Gastroesophageal sphincter (tissue), 3 donors: Measurements from ENCODE around the gene DBR1.

Experiments used
- CTCF ChIP-seq, 4 experiments: fragments of 200-600 bp in 2 of 4; fragments of 450-650 bp in 2 of 4; sonication (generic) in 1 of 4; IDR thresholded peaks; one replicate each; pipeline ENCODE4 v1.5.1; 2017 to 2019; ENCODE audit warnings: antibody characterized with exemption in 4 of 4, mild to moderate bottlenecking in 2 of 4, moderate library complexity in 2 of 4
- POLR2A ChIP-seq, 2 donors: fragments of 450-650 bp; IDR thresholded peaks; one replicate each; pipeline ENCODE4 v1.6.1; 2017; ENCODE audit warnings: antibody characterized with exemption in 2 of 2, mild to moderate bottlenecking in 2 of 2, moderate library complexity in 1 of 2

- TF ChIP-seq CTCF (IDR thresholded peaks at IDR 0.05) (no peak), POLR2A (IDR thresholded peaks at IDR 0.05) (no peak)
Observed at GRCh38 chr3:138139691-138140090, 35.0 kb downstream of the DBR1 start.
